ENCODE data around the gene HPCAL1. TPM values are rescaled to one million over a fixed set of nuclear protein-coding genes. Genes with fewer than 3 reads are reported as not detected.

The HPCAL1 gene
- total RNA-seq, 2 experiments from 2014 or later = 9.2 to 9.7 TPM

DNA sequence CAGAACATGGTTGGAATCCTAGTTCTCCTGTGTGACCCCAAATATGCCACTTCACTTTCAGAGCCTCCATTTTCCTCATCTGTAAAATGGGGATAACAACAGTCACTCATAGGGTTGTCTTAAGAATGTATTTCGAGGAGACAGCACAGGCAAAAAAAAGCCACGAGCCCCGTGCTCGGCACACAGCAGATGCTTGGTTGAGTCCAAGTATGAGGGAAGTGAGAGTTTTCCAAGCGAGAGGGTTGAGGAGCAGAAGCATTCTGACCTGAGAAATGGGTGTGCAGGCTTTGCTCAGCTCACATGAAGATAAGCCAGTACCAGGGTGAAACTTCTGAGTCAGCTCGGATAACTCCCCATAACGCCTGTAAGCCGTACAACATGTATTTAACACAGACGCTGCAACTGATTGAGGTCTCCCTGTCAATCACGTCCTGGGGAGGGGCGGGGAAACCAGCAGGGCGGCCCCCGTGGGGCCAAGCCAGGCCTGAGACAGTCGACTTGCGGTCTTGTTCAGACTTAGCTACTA lies 168.4 kb downstream of the HPCAL1 start:
- DNase-seq (ENCODE audit: low spot score) = no peak
- Histone ChIP-seq H3K4me2 (ENCODE audit: low read length) (no peak overlapping the region), H4K20me1 (ENCODE audit: insufficient read depth, low read length) (no peaks in the 10 kb centered on the region), H3K4me3 (ENCODE audit: low read depth, low read length, poor library complexity, severe bottlenecking) (no peak overlapping the region), H3K9me3 (ENCODE audit: low read length) (no peaks in the 10 kb centered on the region), H3K27ac (ENCODE audit: low read depth, low read length, poor library complexity, severe bottlenecking) (no peak overlapping the region), H3K79me2 (ENCODE audit: insufficient read depth, low read depth, low read length) (no peaks in the 10 kb centered on the region), H3K9me2 (ENCODE audit: insufficient read depth, low read length) (no peaks in the 10 kb centered on the region), H3K36me3 (ENCODE audit: insufficient read depth, low read length) (no peaks in the 10 kb centered on the region), H2AFZ (ENCODE audit: low read length) (no peak overlapping the region), H3K4me1 (ENCODE audit: insufficient read depth, low read length, poor library complexity, severe bottlenecking) (no peaks in the 10 kb centered on the region)
- BruUV-seq (replicated peaks) = no TSS peak
- no peak for TF ChIP-seq EZH2phosphoT487 (IDR thresholded peaks at IDR 0.05; ENCODE audit: borderline replicate concordance, low read depth, low read length)
- TF ChIP-seq, protein P1, sequence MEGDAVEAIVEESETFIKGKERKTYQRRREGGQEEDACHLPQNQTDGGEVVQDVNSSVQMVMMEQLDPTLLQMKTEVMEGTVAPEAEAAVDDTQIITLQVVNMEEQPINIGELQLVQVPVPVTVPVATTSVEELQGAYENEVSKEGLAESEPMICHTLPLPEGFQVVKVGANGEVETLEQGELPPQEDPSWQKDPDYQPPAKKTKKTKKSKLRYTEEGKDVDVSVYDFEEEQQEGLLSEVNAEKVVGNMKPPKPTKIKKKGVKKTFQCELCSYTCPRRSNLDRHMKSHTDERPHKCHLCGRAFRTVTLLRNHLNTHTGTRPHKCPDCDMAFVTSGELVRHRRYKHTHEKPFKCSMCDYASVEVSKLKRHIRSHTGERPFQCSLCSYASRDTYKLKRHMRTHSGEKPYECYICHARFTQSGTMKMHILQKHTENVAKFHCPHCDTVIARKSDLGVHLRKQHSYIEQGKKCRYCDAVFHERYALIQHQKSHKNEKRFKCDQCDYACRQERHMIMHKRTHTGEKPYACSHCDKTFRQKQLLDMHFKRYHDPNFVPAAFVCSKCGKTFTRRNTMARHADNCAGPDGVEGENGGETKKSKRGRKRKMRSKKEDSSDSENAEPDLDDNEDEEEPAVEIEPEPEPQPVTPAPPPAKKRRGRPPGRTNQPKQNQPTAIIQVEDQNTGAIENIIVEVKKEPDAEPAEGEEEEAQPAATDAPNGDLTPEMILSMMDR (conservative IDR thresholded peaks at IDR 0.05; ENCODE audit: low read length) = no peak
- ChIA-PET CTCF (ENCODE audit: unreplicated experiment) (no interaction called here), POLR2A (interaction anchor here (0.7 to 1.0 kb wide), 3 partner anchors 11 to 50 kb away, joined by 3 read pairs; no protein-coding TSS in a partner anchor)
- intact Hi-C loops (cut with micrococcal nuclease; ENCODE audit: unreplicated experiment) = no loop called here

DNA sequence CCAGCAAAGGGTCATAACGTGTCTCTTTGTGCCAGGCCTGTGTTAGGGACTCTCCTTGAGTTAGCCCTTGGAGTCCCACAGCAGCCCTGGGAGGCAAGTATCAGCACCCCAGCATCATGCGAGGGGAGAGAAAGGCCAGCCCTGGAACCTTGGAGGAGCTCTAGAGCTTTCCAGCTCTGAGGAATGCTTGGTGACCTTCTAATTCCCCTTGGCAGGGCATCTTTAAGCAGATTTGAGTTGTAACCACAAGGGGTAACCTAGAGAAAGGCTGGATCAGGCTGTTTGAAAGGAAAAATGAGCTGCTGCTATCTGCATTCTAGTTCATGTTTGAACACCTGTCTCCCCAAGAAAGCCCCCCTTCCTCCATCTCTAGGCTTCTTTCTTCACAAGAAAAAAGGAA lies 169.3 kb downstream of the HPCAL1 start:
- Histone ChIP-seq H3K4me3 (ENCODE audit: low read depth, low read length, poor library complexity, severe bottlenecking) (no peak overlapping the region), H2AFZ (ENCODE audit: low read length) (no peak overlapping the region), H3K9me2 (ENCODE audit: insufficient read depth, low read length) (no peaks in the 10 kb centered on the region), H3K4me2 (ENCODE audit: low read length) (no peak overlapping the region), H3K27ac (ENCODE audit: low read depth, low read length, poor library complexity, severe bottlenecking) (no peak overlapping the region), H3K36me3 (ENCODE audit: insufficient read depth, low read length) (no peaks in the 10 kb centered on the region), H3K4me1 (ENCODE audit: insufficient read depth, low read length, poor library complexity, severe bottlenecking) (no peaks in the 10 kb centered on the region), H3K9me3 (ENCODE audit: low read length) (no peaks in the 10 kb centered on the region), H4K20me1 (ENCODE audit: insufficient read depth, low read length) (no peaks in the 10 kb centered on the region), H3K79me2 (ENCODE audit: insufficient read depth, low read depth, low read length) (no peaks in the 10 kb centered on the region)
- ChIA-PET POLR2A (interaction anchor here (0.6 to 1.2 kb wide), 5 partner anchors 10 to 327 kb away, joined by 3 read pairs; no protein-coding TSS in a partner anchor), CTCF (ENCODE audit: unreplicated experiment) (no interaction called here)
- BruUV-seq (replicated peaks) = no TSS peak
- TF ChIP-seq, protein P1 (conservative IDR thresholded peaks at IDR 0.05; ENCODE audit: low read length) = no peak
- no peak for TF ChIP-seq EZH2phosphoT487 (IDR thresholded peaks at IDR 0.05; ENCODE audit: borderline replicate concordance, low read depth, low read length)
- DNase-seq (ENCODE audit: low spot score) = no peak
- intact Hi-C loops (cut with micrococcal nuclease; ENCODE audit: unreplicated experiment) = no loop called here

DNA sequence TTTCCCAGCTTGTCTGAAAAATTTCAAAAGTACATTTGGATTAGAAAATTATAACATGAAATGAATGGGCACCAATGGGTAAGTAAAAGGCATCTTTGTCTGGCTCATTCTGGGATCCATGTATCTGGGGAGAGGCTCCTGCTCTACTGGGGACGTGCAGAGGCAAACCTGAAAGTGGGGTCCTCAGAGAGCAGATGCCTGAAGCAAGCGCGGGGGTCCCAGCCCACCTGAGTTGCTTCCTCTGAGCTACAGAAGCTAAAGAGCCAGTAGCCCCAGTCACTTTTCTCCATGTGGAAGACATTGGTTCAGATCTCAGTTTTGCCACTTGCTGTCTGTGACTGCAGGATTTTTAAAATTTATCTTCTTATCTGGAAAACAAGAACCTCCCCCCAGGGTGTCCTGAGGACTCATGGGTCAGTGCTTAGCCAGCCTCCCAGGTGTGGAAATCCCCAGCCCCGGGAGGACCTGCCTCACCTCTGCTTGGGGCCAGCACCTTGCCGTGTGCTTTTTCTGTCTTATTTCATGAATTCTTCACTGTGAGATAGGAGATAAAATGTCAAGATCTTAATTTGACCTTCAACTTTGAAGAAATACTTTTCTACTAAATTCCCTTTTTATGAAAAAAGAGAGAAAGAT lies 170.5 kb downstream of the HPCAL1 start:
- Histone ChIP-seq H3K4me1 (ENCODE audit: insufficient read depth, low read length, poor library complexity, severe bottlenecking) (no peaks in the 10 kb centered on the region), H3K79me2 (ENCODE audit: insufficient read depth, low read depth, low read length) (no peaks in the 10 kb centered on the region), H3K4me2 (ENCODE audit: low read length) (no peak overlapping the region), H3K27ac (ENCODE audit: low read depth, low read length, poor library complexity, severe bottlenecking) (no peak overlapping the region), H3K9me3 (ENCODE audit: low read length) (no peaks in the 10 kb centered on the region), H3K36me3 (ENCODE audit: insufficient read depth, low read length) (no peaks in the 10 kb centered on the region), H2AFZ (ENCODE audit: low read length) (no peak overlapping the region), H3K9me2 (ENCODE audit: insufficient read depth, low read length) (no peaks in the 10 kb centered on the region), H4K20me1 (ENCODE audit: insufficient read depth, low read length) (no peaks in the 10 kb centered on the region), H3K4me3 (ENCODE audit: low read depth, low read length, poor library complexity, severe bottlenecking) (no peak overlapping the region)
- BruUV-seq (replicated peaks) = no TSS peak
- TF ChIP-seq, protein P1 (conservative IDR thresholded peaks at IDR 0.05; ENCODE audit: low read length) = no peak
- no peak for TF ChIP-seq EZH2phosphoT487 (IDR thresholded peaks at IDR 0.05; ENCODE audit: borderline replicate concordance, low read depth, low read length)
- CTCF ChIA-PET (ENCODE audit: unreplicated experiment) = no interaction called here
- DNase-seq (ENCODE audit: low spot score) = no peak
- POLR2A ChIA-PET = interaction anchor here (0.9 to 1.2 kb wide), 2 partner anchors 38 to 253 kb away, joined by 3 read pairs; no protein-coding TSS in a partner anchor
- intact Hi-C loops (cut with micrococcal nuclease; ENCODE audit: unreplicated experiment) = no loop called here

All from OCI-LY7 (cell line).